ENCODE data around the gene PDZRN4.

DNA sequence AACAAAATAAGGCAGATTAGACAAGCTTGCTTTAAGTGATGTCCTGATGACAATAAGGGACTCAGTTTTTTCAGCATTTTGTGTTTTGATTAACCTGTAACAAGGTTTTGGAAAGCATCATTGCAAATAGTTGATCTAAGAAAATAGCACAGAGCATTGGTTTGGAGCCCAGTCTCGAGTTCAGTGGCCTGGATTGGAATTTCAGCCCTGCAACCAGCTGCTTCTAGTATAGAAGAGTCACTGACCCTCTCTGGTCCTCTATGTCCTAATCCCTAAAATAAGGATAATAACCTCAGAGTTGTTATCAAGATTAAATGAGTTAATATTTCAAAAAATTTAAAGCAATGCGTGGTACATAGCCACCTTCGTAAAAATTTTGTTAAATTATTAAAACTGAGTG, 25.5 kb downstream of the PDZRN4 start:
- TF ChIP-seq, protein P1, sequence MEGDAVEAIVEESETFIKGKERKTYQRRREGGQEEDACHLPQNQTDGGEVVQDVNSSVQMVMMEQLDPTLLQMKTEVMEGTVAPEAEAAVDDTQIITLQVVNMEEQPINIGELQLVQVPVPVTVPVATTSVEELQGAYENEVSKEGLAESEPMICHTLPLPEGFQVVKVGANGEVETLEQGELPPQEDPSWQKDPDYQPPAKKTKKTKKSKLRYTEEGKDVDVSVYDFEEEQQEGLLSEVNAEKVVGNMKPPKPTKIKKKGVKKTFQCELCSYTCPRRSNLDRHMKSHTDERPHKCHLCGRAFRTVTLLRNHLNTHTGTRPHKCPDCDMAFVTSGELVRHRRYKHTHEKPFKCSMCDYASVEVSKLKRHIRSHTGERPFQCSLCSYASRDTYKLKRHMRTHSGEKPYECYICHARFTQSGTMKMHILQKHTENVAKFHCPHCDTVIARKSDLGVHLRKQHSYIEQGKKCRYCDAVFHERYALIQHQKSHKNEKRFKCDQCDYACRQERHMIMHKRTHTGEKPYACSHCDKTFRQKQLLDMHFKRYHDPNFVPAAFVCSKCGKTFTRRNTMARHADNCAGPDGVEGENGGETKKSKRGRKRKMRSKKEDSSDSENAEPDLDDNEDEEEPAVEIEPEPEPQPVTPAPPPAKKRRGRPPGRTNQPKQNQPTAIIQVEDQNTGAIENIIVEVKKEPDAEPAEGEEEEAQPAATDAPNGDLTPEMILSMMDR (IDR thresholded peaks at IDR 0.05): no peak
- no peak for TF ChIP-seq POLR2A (IDR thresholded peaks at IDR 0.05)
